Fibroblast of peridontal ligament (primary cell): ENCODE results near the gene EIF2S3B.

Source experiments
- DNase-seq: peaks from one replicate; pipeline ENCODE4 v3.0.0-alpha.2; 2010; ENCODE audit errors: extremely low read depth

EIF2S3B gene

DNA sequence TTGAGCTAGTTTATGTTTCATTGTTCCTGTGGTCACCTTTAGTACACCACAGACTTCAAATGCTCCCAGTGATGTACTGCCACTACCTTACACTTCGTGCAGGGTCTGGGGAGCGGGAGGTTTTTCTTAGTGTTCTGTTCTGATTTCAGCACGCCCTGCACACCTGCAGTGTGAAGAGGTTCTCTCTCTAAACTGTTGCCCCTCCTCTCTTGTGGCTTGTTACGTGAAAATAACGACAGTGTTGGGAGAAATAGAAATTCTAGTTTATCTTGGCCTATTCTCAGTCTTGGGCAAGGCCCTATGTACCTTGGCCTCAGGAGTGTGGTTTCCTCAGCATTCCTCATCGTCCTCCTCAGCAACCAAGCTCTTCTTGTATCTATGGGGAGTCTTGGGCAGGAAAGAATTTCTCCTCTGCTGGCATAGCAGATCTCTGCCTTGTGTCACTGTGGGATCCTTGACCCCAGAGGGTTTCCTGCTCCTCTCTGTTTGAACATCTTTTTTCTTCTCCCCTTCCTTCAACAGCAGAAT is 48.6 kb downstream of the EIF2S3B start:
- no peak for DNase-seq

DNA sequence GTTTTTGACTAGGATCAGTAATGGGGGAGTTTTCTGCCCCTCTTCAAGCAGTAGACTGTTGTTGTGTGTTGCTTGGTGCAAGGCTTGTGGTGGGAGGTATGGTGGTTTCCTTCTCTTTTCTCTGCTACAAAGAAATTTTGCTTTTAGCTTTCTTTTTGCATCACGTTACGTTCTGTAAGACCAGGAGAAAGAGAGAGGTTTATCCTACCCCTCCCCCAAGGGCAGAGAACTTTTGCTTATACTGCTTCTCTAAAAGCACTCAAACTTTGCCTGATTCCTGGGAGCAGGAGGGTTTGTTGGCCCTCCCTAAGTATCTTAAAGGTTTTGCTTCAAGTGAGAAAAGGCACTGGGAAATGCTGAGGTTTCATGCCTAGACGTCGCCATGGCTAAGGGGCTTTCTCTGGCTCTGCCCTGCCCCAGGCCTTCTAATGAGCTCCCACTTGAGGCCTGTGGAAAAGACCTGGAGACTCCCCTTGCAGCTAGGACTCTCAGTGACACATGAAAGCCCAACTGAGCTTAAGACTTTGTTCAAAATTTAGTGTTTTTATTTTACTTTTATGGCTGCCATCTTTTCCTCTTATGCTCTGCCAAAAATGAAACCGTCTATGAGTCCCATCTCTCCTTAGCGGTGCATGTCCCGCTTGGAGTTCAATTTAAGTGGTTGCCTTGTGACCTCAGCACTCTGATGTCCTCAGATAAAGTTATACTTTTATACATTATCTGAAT is 49.2 kb downstream of the EIF2S3B start:
- DNase-seq = no peak

DNA sequence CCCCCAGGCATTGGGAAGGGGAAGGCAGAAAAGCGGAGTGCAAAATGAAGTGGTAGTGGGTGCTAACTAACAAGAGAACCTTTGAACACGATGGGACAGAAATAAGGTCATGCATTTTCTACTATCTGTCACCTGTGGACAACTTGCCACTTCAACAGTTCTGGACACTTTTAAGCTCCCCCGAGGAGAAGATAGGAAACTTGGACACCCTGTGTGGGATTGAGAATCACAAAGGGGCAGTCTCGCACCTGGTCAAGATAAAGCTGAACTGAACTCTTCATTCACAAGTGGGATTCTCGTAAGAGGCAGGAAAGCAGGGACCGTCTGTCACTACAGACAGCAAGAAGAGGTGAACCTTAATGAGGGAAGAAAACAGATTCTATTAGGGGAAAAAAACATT is 51.6 kb downstream of the EIF2S3B start:
- DNase-seq = no peak

DNA sequence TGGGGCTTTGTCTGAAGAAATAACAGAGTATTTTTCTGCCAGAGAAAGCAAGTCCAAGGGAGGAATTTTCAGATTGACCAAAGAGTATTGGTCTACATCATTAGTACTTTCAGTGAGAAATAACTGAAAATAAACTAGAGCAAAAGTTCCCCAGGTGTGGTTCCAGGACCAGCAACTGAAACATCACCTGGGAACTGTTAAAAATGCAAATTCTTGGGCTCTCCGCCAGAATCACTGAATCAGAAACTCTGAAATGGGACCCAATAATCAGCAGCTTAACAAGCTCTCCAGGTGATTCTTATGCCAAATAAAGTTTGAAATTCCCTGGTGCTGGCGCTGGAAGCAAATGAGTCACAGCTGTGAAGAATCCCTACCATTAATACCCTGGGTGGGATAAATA is 52.1 kb downstream of the EIF2S3B start:
- no peak for DNase-seq
